Glutamatergic neuron (in vitro differentiated cells): ENCODE data around the gene CTNND2. TPM values are rescaled to one million over a fixed set of nuclear protein-coding genes. Genes with fewer than 3 reads are reported as not detected.

Experiments used
- DNase-seq: peaks from one replicate; pipeline ENCODE4 v3.0.0; 2022
- H3K27ac Mint-ChIP-seq: one replicate; pipeline ENCODE4 v1.8.0; 2020; ENCODE audit warnings: mild to moderate bottlenecking, mixed read lengths, inconsistent platforms; ENCODE audit not compliant: unreplicated experiment
- H3K27me3 Mint-ChIP-seq: one replicate; pipeline ENCODE4 v1.8.0; 2020; ENCODE audit warnings: mild to moderate bottlenecking, moderate library complexity, mixed read lengths, inconsistent platforms; ENCODE audit not compliant: unreplicated experiment
- H3K36me3 Mint-ChIP-seq: one replicate; pipeline ENCODE4 v1.8.0; 2020; ENCODE audit warnings: mild to moderate bottlenecking, mixed read lengths, inconsistent platforms; ENCODE audit not compliant: unreplicated experiment
- H3K4me1 Mint-ChIP-seq: one replicate; pipeline ENCODE4 v1.8.0; 2020; ENCODE audit warnings: mild to moderate bottlenecking, low read depth, mixed read lengths, inconsistent platforms; ENCODE audit not compliant: unreplicated experiment
- H3K4me3 Mint-ChIP-seq: one replicate; pipeline ENCODE4 v1.8.0; 2020; ENCODE audit warnings: mild to moderate bottlenecking, mixed read lengths, inconsistent platforms; ENCODE audit not compliant: unreplicated experiment
- H3K9me3 Mint-ChIP-seq: one replicate; pipeline ENCODE4 v1.8.0; 2020; ENCODE audit warnings: mild to moderate bottlenecking, moderate library complexity, mixed read lengths, inconsistent platforms; ENCODE audit not compliant: unreplicated experiment
- total RNA-seq: library from RNA; stranded (reverse); fragmentation: NEBNext Ultra II Directional; extraction: Animal tissue kit (Norgen Biotek cat#: 25700); gene quantifications from one replicate; pipeline ENCODE4 v1.2.1, GENCODE V29; 2021; ENCODE audit not compliant: unreplicated experiment
- TF ChIP-seq, protein P1 (sequence below): fragments of 200-600 bp; sonication (generic); IDR thresholded peaks from one replicate; pipeline ENCODE4 v1.5.0; 2021; ENCODE audit not compliant: partially characterized antibody, unreplicated experiment

The CTNND2 gene
- total RNA-seq, 1 donor from 2014 or later, result 134 TPM

DNA sequence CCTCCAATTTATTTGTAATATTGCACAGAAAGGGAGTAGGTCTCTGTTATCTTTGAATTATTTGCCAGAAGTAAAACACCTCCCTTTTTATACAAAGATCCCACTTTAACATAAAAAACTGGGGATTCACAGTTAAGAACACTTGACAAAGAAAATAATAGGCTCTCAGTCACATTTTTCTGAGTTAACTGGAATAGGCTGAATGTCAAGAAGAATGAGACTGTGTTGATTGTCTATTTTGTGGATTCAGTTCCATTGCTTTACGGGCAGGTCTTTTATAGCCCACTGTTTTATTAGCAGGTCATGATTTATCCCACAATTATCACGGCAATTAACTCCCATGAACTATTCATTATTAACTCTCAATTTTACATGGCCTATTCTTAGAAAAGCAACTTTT is 427.4 kb downstream of the CTNND2 start:
- H3K27me3 Mint-ChIP-seq, result no peaks in the 10 kb centered on the region
- H3K27ac Mint-ChIP-seq, result no peak overlapping the region
- no peak for DNase-seq
- no peak overlapping the region for H3K4me3 Mint-ChIP-seq
- TF ChIP-seq, protein P1, sequence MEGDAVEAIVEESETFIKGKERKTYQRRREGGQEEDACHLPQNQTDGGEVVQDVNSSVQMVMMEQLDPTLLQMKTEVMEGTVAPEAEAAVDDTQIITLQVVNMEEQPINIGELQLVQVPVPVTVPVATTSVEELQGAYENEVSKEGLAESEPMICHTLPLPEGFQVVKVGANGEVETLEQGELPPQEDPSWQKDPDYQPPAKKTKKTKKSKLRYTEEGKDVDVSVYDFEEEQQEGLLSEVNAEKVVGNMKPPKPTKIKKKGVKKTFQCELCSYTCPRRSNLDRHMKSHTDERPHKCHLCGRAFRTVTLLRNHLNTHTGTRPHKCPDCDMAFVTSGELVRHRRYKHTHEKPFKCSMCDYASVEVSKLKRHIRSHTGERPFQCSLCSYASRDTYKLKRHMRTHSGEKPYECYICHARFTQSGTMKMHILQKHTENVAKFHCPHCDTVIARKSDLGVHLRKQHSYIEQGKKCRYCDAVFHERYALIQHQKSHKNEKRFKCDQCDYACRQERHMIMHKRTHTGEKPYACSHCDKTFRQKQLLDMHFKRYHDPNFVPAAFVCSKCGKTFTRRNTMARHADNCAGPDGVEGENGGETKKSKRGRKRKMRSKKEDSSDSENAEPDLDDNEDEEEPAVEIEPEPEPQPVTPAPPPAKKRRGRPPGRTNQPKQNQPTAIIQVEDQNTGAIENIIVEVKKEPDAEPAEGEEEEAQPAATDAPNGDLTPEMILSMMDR, result no peak
- no peaks in the 10 kb centered on the region for H3K36me3 Mint-ChIP-seq
- H3K9me3 Mint-ChIP-seq, result no peaks in the 10 kb centered on the region
- H3K4me1 Mint-ChIP-seq, result no peaks in the 10 kb centered on the region

DNA sequence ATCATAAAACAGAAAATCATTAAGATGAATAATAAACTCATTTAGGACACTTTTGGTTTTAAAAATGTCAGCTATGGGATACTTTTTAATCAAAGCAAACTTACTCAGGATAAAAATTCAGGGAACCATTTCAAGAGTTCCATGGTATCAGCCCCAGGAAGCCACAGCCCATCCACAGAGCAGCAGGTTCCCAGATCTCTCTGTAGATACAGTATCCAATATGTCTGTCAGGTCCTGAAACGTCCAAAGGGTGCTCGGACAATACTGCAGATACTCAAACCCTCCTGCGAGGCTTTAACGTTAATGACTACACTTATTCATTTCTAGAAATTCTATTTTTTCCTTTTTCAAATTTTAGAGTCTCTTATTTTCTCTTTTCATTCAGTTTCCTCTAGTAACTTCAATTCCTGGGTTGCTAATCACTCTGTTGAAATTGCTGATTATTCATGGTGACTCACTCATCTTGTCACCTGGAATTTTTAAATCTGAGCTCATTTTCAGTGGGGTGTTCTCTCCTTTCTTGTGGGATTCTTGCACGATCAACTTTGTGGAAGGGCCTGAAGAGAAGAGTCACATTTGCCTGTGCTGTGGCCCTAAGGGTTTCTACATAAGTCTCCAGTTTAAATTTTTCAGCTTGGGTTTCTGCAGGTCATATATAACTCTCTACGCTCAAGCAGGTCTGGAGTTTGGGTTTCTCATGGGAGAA is 435.8 kb downstream of the CTNND2 start:
- peaks cover 2% of the 10 kb centered on the region for H3K9me3 Mint-ChIP-seq
- TF ChIP-seq, protein P1, result no peak
- DNase-seq, result no peak
- no peaks in the 10 kb centered on the region for H3K27me3 Mint-ChIP-seq
- no peak overlapping the region for H3K27ac Mint-ChIP-seq
- no peaks in the 10 kb centered on the region for H3K36me3 Mint-ChIP-seq
- no peaks in the 10 kb centered on the region for H3K4me1 Mint-ChIP-seq
- H3K4me3 Mint-ChIP-seq, result no peak overlapping the region

DNA sequence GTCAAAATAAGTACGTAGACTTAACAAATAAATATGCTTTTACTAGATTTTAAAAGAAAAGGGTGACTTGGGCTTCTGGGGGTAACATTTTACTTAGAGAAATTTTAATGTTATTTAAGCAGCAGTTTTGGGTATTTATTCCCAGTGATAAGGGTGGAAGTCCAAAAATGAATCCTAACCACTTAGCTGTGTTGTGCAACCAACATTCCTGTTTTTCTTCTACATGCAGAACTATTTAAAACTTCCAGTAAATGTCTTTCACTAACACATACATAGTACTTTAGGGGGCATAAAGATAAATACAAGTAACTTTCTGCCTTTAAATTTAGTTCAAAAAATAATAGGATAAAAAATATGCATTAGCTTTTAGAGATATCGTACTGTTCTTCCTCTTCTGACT is 436.7 kb downstream of the CTNND2 start:
- Mint-ChIP-seq H3K9me3 (peaks cover 2% of the 10 kb centered on the region), H3K4me3 (no peak overlapping the region), H3K36me3 (no peaks in the 10 kb centered on the region), H3K4me1 (no peaks in the 10 kb centered on the region), H3K27me3 (no peaks in the 10 kb centered on the region), H3K27ac (no peak overlapping the region)
- TF ChIP-seq, protein P1, result no peak
- no peak for DNase-seq

DNA sequence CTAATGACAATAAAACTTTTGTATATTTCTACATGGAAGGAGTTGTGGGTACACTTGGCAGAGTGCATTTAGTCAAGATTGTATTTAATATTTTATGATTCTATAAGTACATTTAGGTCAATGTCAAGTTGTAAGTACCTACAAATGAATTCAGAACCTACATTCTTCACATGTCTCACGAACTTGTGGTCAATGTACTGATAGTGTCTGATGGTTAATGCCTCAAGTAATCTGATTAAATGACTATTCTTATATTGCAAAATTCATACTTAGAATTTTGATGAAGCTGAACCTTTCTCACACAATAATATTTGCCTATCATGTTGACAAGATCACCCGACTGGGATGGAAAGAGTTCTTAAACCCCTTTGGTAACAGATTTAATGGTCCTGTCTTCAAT is 444.5 kb downstream of the CTNND2 start:
- DNase-seq, result no peak
- Mint-ChIP-seq H3K9me3 (peaks cover 6% of the 10 kb centered on the region), H3K27ac (no peak overlapping the region), H3K4me3 (no peak overlapping the region), H3K27me3 (peaks cover 3% of the 10 kb centered on the region), H3K4me1 (no peaks in the 10 kb centered on the region), H3K36me3 (no peaks in the 10 kb centered on the region)
- TF ChIP-seq, protein P1, result no peak

DNA sequence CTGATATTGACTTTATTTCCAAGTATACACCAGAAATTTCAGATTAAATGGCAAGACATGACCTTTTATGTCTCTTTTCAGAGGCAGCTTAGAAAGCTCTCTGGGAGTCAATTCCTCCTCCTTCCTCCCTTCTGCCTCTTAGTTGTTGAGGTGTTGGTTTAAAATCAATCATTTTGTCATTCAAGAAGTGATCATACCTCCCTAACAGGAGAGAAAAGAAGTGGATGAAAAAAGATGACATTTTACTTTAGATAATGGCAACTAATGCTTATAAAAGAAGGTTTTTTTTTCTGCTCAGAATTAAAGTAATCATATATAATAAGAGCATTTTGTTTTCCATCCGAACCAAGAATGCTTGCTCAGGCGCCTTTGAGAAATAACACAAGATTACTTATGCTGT is 448.7 kb downstream of the CTNND2 start:
- H3K27ac Mint-ChIP-seq, result no peak overlapping the region
- H3K36me3 Mint-ChIP-seq, result no peaks in the 10 kb centered on the region
- H3K4me1 Mint-ChIP-seq, result no peaks in the 10 kb centered on the region
- TF ChIP-seq, protein P1, result no peak
- no peak for DNase-seq
- H3K27me3 Mint-ChIP-seq, result no peaks in the 10 kb centered on the region
- H3K9me3 Mint-ChIP-seq, result peaks cover 3% of the 10 kb centered on the region
- H3K4me3 Mint-ChIP-seq, result no peak overlapping the region
